ENCODE measurements around the gene CIAO3.
A peak's percentile ranks its signal among the peaks of the same experiment; 100 is the strongest.

The CIAO3 gene

DNA sequence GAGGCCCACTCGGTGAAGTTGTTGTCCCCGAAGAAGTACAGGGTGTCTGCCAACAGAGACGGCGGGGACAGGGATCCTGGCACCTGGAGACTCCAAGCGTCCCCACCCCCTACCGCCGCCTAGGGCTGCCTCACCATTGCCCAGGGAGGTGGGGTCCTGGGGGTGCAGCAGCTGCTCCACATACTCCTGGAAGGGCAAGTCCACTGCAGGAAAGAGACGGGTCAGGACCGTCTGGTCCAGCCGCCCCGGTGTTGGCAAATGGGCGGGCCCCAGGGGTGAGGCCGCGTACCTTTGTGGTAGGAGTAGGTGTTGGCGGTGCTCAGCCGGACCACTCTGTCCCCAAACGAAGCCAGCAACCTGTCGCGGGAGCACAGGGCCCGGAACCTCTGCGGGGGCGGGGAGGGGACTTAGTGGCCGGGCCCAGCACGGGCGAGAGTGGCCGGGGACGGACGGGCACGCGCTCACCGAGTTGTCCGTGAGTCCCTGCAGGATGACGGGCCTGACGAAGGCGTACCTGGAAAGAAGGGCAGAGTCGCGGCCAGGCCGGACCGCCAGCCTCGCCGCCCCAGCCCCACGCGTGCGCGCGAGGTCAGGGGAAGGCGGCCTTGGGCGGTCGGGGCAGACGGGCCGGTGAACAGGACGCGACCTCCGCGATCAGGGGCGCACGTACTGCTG is 57.3 kb downstream of the CIAO3 start (continued):
- TF ChIP-seq ZNF514 (tag by site-specific recombination; IDR thresholded peaks at IDR 0.05) (no peak), SCRT1 (tag by site-specific recombination; IDR thresholded peaks at IDR 0.05; ENCODE audit: borderline replicate concordance) (peak; percentile 65), ZNF560 (tag by site-specific recombination; IDR thresholded peaks at IDR 0.05; ENCODE audit: borderline replicate concordance) (no peak), MYNN (tag by site-specific recombination; IDR thresholded peaks at IDR 0.05; ENCODE audit: borderline replicate concordance) (peak; percentile 39; the same call in 1 of the 2 replicates), ZNF174 (tag by site-specific recombination; IDR thresholded peaks at IDR 0.05) (no peak), MZF1 (tag by site-specific recombination; IDR thresholded peaks at IDR 0.05; ENCODE audit: borderline replicate concordance) (no peak), ZNF561 (tag by site-specific recombination; IDR thresholded peaks at IDR 0.05; ENCODE audit: borderline replicate concordance) (no peak; the same call in 1 of the 2 replicates), YY2 (tag by site-specific recombination; IDR thresholded peaks at IDR 0.05) (no peak), ZNF664 (tag by site-specific recombination; IDR thresholded peaks at IDR 0.05) (no peak), ZFP41 (tag by site-specific recombination; IDR thresholded peaks at IDR 0.05; ENCODE audit: borderline replicate concordance) (no peak), ZNF549 (tag by site-specific recombination; IDR thresholded peaks at IDR 0.05) (no peak), ZNF555 (tag by site-specific recombination; conservative IDR thresholded peaks at IDR 0.05) (no peak), ZNF530 (tag by site-specific recombination; IDR thresholded peaks at IDR 0.05; ENCODE audit: low read depth) (no peak), ZXDB (tag by site-specific recombination; IDR thresholded peaks at IDR 0.05) (peak; percentile 94), ZNF707 (tag by site-specific recombination; IDR thresholded peaks at IDR 0.05) (no peak; the same call in 1 of the 2 replicates), ZNF677 (tag by site-specific recombination; IDR thresholded peaks at IDR 0.05) (no peak), ZFP37 (tag by site-specific recombination; IDR thresholded peaks at IDR 0.05) (peak; percentile 90; the same call in 1 of the 2 replicates), ZNF416 (tag by site-specific recombination; IDR thresholded peaks at IDR 0.05) (no peak), GLIS1 (tag by site-specific recombination; IDR thresholded peaks at IDR 0.05) (peak; percentile 38), ZNF10 (tag by site-specific recombination; IDR thresholded peaks at IDR 0.05) (peak; percentile 82), ZNF544 (tag by site-specific recombination; IDR thresholded peaks at IDR 0.05) (no peak), KLF10 (tag by site-specific recombination; IDR thresholded peaks at IDR 0.05) (no peak; the same call in 1 of the 2 replicates)
- TF ChIP-seq, protein P1, sequence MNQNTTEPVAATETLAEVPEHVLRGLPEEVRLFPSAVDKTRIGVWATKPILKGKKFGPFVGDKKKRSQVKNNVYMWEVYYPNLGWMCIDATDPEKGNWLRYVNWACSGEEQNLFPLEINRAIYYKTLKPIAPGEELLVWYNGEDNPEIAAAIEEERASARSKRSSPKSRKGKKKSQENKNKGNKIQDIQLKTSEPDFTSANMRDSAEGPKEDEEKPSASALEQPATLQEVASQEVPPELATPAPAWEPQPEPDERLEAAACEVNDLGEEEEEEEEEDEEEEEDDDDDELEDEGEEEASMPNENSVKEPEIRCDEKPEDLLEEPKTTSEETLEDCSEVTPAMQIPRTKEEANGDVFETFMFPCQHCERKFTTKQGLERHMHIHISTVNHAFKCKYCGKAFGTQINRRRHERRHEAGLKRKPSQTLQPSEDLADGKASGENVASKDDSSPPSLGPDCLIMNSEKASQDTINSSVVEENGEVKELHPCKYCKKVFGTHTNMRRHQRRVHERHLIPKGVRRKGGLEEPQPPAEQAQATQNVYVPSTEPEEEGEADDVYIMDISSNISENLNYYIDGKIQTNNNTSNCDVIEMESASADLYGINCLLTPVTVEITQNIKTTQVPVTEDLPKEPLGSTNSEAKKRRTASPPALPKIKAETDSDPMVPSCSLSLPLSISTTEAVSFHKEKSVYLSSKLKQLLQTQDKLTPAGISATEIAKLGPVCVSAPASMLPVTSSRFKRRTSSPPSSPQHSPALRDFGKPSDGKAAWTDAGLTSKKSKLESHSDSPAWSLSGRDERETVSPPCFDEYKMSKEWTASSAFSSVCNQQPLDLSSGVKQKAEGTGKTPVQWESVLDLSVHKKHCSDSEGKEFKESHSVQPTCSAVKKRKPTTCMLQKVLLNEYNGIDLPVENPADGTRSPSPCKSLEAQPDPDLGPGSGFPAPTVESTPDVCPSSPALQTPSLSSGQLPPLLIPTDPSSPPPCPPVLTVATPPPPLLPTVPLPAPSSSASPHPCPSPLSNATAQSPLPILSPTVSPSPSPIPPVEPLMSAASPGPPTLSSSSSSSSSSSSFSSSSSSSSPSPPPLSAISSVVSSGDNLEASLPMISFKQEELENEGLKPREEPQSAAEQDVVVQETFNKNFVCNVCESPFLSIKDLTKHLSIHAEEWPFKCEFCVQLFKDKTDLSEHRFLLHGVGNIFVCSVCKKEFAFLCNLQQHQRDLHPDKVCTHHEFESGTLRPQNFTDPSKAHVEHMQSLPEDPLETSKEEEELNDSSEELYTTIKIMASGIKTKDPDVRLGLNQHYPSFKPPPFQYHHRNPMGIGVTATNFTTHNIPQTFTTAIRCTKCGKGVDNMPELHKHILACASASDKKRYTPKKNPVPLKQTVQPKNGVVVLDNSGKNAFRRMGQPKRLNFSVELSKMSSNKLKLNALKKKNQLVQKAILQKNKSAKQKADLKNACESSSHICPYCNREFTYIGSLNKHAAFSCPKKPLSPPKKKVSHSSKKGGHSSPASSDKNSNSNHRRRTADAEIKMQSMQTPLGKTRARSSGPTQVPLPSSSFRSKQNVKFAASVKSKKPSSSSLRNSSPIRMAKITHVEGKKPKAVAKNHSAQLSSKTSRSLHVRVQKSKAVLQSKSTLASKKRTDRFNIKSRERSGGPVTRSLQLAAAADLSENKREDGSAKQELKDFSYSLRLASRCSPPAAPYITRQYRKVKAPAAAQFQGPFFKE (tag by site-specific recombination; IDR thresholded peaks at IDR 0.05; ENCODE audit: borderline replicate concordance): no peak; the same call in 1 of the 2 replicates
- TF ChIP-seq, protein P2, sequence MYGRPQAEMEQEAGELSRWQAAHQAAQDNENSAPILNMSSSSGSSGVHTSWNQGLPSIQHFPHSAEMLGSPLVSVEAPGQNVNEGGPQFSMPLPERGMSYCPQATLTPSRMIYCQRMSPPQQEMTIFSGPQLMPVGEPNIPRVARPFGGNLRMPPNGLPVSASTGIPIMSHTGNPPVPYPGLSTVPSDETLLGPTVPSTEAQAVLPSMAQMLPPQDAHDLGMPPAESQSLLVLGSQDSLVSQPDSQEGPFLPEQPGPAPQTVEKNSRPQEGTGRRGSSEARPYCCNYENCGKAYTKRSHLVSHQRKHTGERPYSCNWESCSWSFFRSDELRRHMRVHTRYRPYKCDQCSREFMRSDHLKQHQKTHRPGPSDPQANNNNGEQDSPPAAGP (tag by site-specific recombination; IDR thresholded peaks at IDR 0.05): peak; percentile 88
- TF ChIP-seq, protein P3, sequence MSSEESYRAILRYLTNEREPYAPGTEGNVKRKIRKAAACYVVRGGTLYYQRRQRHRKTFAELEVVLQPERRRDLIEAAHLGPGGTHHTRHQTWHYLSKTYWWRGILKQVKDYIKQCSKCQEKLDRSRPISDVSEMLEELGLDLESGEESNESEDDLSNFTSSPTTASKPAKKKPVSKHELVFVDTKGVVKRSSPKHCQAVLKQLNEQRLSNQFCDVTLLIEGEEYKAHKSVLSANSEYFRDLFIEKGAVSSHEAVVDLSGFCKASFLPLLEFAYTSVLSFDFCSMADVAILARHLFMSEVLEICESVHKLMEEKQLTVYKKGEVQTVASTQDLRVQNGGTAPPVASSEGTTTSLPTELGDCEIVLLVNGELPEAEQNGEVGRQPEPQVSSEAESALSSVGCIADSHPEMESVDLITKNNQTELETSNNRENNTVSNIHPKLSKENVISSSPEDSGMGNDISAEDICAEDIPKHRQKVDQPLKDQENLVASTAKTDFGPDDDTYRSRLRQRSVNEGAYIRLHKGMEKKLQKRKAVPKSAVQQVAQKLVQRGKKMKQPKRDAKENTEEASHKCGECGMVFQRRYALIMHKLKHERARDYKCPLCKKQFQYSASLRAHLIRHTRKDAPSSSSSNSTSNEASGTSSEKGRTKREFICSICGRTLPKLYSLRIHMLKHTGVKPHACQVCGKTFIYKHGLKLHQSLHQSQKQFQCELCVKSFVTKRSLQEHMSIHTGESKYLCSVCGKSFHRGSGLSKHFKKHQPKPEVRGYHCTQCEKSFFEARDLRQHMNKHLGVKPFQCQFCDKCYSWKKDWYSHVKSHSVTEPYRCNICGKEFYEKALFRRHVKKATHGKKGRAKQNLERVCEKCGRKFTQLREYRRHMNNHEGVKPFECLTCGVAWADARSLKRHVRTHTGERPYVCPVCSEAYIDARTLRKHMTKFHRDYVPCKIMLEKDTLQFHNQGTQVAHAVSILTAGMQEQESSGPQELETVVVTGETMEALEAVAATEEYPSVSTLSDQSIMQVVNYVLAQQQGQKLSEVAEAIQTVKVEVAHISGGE (tag by site-specific recombination; conservative IDR thresholded peaks at IDR 0.05; ENCODE audit: low read depth): no peak; the same call in 1 of the 2 replicates
- TF ChIP-seq, protein P4, sequence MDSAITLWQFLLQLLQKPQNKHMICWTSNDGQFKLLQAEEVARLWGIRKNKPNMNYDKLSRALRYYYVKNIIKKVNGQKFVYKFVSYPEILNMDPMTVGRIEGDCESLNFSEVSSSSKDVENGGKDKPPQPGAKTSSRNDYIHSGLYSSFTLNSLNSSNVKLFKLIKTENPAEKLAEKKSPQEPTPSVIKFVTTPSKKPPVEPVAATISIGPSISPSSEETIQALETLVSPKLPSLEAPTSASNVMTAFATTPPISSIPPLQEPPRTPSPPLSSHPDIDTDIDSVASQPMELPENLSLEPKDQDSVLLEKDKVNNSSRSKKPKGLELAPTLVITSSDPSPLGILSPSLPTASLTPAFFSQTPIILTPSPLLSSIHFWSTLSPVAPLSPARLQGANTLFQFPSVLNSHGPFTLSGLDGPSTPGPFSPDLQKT (IDR thresholded peaks at IDR 0.05; ENCODE audit: borderline replicate concordance, low read depth, low read length): no peak
- TF ChIP-seq, protein P5, sequence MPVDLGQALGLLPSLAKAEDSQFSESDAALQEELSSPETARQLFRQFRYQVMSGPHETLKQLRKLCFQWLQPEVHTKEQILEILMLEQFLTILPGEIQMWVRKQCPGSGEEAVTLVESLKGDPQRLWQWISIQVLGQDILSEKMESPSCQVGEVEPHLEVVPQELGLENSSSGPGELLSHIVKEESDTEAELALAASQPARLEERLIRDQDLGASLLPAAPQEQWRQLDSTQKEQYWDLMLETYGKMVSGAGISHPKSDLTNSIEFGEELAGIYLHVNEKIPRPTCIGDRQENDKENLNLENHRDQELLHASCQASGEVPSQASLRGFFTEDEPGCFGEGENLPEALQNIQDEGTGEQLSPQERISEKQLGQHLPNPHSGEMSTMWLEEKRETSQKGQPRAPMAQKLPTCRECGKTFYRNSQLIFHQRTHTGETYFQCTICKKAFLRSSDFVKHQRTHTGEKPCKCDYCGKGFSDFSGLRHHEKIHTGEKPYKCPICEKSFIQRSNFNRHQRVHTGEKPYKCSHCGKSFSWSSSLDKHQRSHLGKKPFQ (tag by site-specific recombination; IDR thresholded peaks at IDR 0.05): no peak
